ENCODE results near the gene ENTHD1.
"Not testable (repeated sequence)": the region's sequence is repeated elsewhere in the genome, so short reads cannot be mapped to it uniquely, and the experiment has no call there.

ENTHD1 gene

GRCh38 chr22:39924286-39924685, 30.7 kb upstream of the ENTHD1 start:
- DNase-seq (ENCODE audit: low read depth), result no peak

DNA sequence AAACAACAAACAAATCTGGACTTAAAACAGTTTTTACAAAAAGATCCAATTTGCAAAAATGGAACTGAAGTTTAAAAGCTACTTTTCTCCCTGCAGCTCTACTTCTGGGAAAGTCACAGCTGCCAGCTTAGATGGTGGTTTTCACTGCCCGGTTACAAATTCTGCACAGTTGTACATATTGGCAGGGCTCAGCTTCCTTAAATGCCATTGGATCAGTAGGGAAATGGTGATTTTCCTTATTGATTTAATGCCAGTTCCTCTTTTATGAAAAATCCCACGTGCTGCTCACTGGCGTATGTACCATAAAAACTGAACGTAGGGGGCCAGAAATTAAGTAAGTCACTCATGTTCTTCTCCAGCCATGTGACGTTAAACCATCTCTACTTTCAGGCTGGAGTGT, 30.1 kb upstream of the ENTHD1 start:
- DNase-seq (ENCODE audit: low read depth), result no peak

GRCh38 chr22:39920134-39920743, 26.7 kb upstream of the ENTHD1 start:
- peak; percentile 67 for DNase-seq (ENCODE audit: low read depth)

DNA sequence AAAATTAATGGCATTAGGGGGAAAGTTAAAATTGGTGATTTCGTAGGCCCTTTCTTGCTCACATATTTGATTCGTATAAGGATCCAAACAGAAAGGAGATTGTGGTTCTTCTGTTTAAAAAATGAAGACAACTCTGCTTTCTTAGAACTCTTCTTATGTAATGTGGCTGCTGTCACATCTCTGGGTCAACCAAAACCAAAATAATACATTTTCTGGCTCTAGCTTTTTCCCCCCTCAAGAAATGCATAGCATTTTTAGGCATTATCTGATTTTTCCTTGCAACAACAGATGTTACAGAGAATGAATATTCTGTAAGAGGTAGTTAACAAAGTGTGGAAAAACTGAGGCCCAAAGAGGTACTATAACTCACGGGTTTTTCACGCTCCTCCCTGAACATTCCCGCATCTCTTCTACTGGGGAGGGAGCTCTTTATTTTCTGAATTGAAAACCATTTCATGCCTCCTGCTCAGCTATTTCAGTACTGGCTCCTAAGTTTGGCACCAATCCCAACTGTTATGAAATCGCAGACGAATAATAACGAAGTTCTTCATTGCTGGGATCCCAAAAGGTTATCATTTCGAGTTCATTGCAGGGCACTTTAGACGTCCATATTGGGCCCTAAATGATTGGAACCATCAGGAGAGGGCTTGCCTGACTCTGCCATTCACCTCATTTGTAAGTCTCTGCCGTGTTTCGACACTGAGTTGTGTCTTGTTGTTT, 24.4 kb upstream of the ENTHD1 start:
- no peak for DNase-seq (ENCODE audit: low read depth)

GRCh38 chr22:39917197-39917643, 23.7 kb upstream of the ENTHD1 start:
- no peak for DNase-seq (ENCODE audit: low read depth)

GRCh38 chr22:39916496-39916895, 22.9 kb upstream of the ENTHD1 start:
- DNase-seq (ENCODE audit: low read depth), result no peak

- no peak for DNase-seq (ENCODE audit: low read depth)
Observed at GRCh38 chr22:39915295-39915726, 21.8 kb upstream of the ENTHD1 start.

GRCh38 chr22:39914584-39914983, 21.0 kb upstream of the ENTHD1 start:
- DNase-seq (ENCODE audit: low read depth), result no peak

DNA sequence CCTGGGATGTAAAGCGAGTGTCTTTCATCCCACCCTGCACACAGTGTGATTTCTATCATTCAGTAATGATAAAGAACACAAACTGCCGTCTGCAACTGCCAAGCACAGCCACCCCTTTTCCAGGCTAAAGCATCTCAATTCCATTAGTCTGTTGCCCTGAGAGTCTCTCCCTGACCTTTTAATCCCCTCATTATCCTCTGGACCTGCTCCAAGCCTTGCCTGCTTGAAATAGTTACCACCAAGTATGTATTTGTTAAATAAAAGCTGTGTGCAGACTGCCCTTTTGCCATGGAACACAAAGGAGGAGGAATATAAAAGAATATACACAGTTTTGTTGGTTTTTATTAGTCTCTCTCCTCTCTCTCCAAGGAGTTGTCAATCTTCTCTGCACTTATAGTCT, 20.3 kb upstream of the ENTHD1 start:
- no peak for DNase-seq (ENCODE audit: low read depth)

- DNase-seq (ENCODE audit: low read depth), result no peak
Observed at GRCh38 chr22:39913321-39913720, 19.8 kb upstream of the ENTHD1 start.

DNA sequence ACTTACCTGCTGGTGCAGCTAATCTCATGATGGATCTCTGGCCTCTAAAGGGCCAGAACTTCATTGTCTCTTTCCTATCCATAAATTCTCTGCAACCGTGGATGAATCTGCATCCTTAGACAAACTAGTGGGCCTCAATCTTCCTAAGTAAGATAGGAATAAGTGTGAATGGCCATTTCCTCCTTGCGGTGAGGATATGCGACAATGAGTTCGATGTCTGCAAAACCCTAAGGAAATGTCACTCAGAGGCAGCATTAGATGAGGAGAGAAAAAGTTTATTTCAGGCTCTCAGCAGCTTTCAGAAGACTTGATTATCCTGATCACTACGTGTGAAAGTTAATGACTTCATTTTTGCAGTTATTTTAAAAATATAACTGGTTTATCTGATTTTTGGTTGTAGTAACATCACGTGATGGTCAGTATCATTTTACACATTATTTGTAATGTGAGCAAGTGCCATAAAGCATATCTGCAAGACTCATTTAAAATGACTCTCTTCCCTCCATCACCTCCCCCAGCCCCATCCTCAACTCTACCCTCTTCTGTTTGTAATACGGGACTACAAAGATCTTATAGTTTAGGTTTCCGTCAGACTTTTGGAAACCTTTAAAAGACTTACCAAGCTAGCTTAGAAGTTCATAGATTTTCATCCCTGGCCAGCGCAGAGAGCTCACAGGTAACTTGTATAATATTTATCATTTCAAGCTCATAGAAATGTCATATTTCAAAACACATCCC, 17.5 kb upstream of the ENTHD1 start:
- DNase-seq (ENCODE audit: low read depth), result no peak

DNA sequence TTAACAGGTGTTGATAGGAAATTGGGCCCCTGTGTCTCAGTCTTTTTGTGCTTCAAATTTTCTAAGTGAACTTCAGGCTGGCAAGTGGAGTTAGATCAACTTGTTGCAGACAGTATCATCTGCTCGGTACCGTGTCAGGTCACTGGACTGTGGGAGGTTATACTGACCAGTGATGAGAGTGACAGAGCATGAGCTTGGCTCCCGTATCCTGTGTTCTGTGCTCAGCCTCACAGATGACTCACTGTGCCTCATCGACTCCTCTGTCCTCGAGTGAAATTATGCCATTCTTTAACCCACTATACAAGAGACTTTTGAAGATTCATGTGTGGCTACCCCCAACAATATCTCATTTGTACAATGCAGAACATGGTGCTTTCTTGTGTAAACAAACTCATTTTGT, 15.2 kb upstream of the ENTHD1 start:
- no peak for DNase-seq (ENCODE audit: low read depth)

DNA sequence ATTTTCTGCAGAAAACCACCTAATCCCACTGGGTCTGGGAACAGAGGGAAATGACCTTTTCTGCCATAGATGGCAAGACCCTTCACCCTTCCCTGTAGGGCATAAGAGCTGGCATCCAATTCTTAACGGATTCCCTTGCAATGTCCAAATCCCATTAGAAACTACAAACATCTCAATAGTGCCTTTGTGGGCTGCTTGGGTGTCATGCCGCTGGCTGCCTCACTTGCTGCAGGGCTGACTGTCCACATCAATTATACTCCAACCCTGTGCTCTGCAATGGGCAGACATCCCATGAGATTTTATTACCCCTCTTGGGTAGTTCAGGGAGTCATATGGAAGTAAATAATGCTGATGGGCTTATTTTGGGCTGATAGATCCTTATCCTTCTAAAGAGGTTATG, 14.6 kb upstream of the ENTHD1 start:
- no peak for DNase-seq (ENCODE audit: low read depth)

DNA sequence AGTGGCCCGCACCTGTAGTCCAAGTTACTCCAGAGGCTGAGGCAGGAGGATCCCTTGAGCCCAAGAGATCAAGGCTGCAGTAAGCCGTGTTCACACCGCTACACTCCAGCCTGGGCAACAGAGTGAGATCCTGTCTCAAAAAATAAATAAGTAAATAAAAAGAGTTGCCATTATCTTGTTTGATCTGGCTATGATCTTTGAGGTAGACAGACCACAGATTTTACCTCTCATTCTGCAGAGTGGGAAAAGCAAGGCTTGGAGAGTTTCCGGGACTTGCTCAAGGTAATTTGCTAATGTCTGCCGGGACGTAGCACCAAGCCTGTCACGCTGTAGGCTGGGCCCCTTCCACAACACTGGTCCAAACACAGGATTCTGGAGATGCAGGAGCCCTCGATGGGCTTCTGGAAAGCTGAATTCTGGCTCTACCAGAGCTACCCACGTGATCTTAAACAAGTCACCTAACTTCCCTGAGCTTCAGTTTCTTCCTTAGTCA, 14.1 kb upstream of the ENTHD1 start:
- DNase-seq (ENCODE audit: low read depth), result no peak

DNA sequence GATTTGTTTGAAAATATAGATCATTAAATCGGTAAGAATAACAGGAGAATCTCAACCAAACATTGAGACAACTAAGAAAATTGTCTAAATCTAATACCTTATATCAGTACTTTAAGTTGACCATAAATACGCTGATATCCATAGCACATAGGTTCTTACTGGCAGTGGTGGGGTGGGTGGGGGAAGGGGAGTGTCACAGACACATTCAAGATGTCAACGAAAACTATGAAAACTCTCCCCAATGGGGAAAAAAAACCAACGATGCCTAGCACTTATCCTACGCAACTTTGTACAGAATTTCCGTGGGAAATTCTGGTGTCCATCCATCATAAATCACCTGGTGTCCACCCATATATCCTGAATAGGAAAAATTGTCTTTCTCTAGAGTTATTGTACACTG, 13.5 kb upstream of the ENTHD1 start:
- no peak for DNase-seq (ENCODE audit: low read depth)

DNA sequence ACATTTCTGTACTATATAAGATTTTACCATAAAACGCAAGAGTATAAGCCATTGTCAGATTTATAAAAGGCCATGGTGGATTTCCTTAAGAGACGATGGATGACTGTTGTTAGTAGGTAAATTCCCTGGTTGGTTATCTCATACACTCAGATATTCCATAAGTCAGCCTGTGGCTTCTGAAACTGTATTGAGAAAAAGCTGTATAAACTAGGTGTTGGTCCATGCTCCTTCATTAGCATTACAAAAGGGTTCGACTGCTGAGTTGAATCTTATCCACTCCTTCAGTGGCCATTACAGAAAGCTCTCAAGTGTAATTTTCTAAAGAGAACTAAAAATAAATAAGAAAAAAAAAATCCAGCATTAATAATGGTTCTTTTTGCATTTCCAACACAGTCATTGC, 12.6 kb upstream of the ENTHD1 start:
- DNase-seq (ENCODE audit: low read depth), result no peak

GRCh38 chr22:39905687-39906086, 12.1 kb upstream of the ENTHD1 start:
- DNase-seq (ENCODE audit: low read depth), result no peak

GRCh38 chr22:39904862-39905261, 11.3 kb upstream of the ENTHD1 start:
- DNase-seq (ENCODE audit: low read depth), result no peak

- not testable (repeated sequence) for DNase-seq (ENCODE audit: low read depth)
Observed at GRCh38 chr22:39904024-39904423, 10.5 kb upstream of the ENTHD1 start.

DNA sequence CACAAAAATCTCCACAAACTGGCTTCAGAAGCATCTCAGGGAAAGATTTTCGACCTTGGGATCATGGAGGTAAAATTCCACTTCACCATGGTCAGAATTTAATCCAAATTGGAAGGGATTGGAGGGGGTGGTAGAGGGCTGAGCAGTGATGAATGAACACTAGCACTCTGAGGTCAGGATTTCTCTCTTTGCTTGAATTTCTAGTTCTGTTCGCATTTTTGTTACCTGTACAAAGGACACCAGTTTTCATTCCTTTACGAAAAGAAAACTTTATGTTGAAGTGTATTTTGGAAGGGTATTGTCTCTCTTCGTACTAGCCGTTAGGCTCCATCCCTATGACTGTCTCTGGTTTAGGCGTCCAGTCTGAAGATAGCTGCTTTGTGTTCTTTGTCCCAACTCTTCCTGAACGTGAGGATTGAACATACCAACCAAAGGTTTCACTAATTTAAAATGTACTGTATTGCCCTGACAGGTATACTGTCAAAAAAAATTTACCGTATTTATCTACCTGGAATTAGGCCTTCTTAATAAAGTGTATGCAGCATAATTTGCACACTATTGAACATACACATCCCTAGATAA, 8.1 kb upstream of the ENTHD1 start:
- DNase-seq (ENCODE audit: low read depth), result no peak

DNA sequence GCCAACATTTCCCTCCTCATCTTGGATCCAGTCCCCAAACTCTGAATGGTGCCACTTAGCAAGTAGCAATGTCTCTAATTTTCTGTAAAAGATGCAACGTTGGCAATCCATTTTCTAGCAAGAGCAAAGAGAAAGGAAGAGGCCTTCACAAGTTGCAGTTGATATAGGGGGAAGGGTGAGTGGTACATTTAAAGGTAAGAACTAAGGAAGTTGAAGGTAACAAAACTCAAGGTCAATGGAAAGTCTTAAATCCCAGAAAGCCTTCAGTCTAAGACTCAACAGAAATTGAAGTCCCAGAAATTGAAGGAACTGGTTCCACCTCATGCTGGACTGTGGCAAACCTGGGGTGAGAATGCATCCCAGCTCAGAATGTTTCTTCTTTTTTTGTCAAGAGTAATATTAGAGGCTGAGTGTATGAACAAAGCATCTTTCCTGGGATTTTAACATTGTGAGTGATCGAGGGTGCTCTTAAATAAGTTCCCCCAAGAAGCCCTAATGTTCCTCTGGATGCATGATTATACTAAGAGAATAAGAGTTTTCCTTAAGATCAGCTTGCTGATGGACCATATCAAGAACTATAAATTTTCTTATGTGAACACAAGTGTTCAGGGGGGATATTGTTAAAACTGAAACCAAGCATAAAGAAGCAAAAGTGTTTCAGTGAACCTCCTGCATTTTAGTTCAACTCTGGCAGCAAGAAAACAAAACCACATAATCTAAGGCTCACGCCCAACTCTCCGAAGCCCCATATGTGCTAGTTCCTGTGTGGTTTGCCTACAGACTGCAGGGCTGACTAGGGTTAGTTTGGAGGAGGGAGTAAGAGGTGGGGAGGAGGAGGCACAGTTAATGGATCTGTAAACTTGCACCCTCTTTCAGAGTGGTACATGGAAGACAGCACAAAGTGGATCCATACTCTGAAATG, 7.0 kb upstream of the ENTHD1 start, which contains the start of gene GRAP2:
GRAP2 (plus strand) TSS at position 779 of the 922 bp plus-strand sequence. CDS start 46,023 bp downstream, outside the sequence.
- no peak for DNase-seq (ENCODE audit: low read depth)

Data from activated T-cell treated with anti-CD3 and anti-CD28 coated beads for 24 hours (primary cell).